ENCODE results near the gene AK5. TPM values are rescaled to one million over a fixed set of nuclear protein-coding genes. Genes with fewer than 3 reads are reported as not detected.

Gene AK5
- total RNA-seq, 2 donors from 2014 or later = 3.1 to 20.8 TPM

DNA sequence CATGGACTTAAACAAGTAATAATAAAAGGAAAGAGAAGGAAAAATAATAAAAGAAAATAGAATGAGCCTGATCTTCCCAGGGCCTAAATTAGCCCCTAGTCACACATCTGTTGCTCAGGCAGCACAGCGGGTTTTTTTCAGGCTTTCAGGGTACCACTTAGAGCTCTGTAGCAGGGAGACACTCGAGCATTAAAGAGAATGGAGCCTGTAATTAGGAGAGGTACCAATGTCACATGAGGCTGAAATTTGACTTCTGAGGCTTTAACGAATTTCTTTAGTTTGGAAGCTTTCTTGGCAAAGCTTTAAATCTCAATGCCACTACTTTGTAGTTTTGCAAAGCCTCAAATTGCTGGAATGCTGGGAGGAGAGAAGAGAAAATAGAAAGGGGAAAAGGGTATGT, 116.3 kb downstream of the AK5 start:
- H3K9me3 ChIP-seq = no peaks in the 10 kb centered on the region
- no peaks in the 10 kb centered on the region for H3K27me3 ChIP-seq (replicated peaks; ENCODE audit: insufficient read depth)
- TF ChIP-seq POLR2A (IDR thresholded peaks at IDR 0.05) (no peak), POLR2AphosphoS5 (IDR thresholded peaks at IDR 0.05) (no peak)
- TF ChIP-seq, protein P1, sequence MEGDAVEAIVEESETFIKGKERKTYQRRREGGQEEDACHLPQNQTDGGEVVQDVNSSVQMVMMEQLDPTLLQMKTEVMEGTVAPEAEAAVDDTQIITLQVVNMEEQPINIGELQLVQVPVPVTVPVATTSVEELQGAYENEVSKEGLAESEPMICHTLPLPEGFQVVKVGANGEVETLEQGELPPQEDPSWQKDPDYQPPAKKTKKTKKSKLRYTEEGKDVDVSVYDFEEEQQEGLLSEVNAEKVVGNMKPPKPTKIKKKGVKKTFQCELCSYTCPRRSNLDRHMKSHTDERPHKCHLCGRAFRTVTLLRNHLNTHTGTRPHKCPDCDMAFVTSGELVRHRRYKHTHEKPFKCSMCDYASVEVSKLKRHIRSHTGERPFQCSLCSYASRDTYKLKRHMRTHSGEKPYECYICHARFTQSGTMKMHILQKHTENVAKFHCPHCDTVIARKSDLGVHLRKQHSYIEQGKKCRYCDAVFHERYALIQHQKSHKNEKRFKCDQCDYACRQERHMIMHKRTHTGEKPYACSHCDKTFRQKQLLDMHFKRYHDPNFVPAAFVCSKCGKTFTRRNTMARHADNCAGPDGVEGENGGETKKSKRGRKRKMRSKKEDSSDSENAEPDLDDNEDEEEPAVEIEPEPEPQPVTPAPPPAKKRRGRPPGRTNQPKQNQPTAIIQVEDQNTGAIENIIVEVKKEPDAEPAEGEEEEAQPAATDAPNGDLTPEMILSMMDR (IDR thresholded peaks at IDR 0.05) = no peak
- H3K4me1 ChIP-seq (replicated peaks) = no peaks in the 10 kb centered on the region
- no peak for DNase-seq (ENCODE audit: low spot score)
- H3K36me3 ChIP-seq = no peaks in the 10 kb centered on the region
- intact Hi-C loops (cut with DNase I) = no loop called here
- no peak overlapping the region for H3K27ac ChIP-seq
- no peak overlapping the region for H3K4me3 ChIP-seq
- WGBS = 51% methylated on average over 3 of the region's 3 CpGs

DNA sequence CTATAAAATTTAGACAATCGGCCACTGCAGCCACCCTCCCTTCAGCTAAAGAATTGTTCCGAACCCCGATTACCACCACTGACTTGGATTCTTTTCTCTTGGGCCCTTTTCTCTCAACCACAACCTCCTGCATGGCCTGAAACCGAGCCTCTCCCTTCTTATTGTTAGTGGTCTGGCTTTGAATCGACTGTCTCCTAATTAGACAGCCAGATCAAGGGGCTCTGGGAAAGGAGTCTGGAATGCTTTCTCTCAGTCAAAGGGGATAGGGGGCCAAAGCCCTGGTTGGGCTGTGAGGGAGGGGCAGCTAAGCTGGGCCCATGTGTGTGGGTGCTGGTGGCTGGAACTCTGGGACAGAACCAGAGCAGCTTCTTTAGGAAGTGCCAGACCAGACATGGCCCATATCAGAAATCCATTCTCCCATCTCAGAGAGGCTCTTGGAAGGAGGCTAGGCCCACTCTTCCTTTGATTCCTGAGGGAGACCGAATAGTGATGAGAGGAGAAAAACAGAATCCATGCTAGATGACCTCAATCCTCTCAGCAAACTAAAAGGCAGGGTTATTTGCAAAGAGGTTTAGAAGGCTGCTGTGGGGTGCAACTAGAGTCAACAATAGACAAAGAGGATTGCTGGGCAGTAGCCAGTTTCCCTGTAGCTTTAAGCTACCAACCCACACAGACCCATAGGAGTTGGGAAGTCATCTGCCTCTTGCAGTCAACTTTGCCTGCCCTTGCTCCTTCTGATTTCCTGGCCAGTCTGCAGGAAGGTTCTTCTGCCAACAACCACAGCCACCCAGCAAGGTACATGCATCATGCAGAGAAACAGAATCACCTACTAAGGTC, 117.6 kb downstream of the AK5 start:
- Histone ChIP-seq H3K27ac (no peak overlapping the region), H3K4me3 (no peak overlapping the region), H3K36me3 (no peaks in the 10 kb centered on the region), H3K27me3 (replicated peaks; ENCODE audit: insufficient read depth) (no peaks in the 10 kb centered on the region), H3K9me3 (no peaks in the 10 kb centered on the region), H3K4me1 (replicated peaks) (no peaks in the 10 kb centered on the region)
- intact Hi-C loops (cut with DNase I) = no loop called here
- no peak for TF ChIP-seq POLR2AphosphoS5 (IDR thresholded peaks at IDR 0.05)
- TF ChIP-seq, protein P1 (IDR thresholded peaks at IDR 0.05) = no peak
- no peak for DNase-seq (ENCODE audit: low spot score)
- WGBS = 62% methylated on average over 6 of the region's 6 CpGs

DNA sequence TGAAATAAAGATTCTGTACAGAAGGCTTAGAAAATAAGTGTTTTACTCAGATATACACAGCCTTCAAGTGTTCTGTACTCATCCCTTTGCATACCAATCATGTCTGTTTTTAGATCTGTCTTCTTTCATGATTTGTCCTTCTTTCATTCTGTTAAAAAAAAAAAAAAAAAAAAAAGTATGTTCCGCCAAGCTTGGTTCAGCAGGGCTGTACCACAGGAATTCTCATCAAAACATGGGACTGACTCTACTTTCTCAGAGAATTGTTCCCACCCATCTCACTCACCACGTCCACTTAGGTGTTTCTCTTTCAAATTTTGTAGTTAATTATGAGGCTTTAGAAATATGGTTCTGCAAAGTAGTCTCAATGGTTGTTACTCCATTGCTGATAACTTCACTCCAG, 119.0 kb downstream of the AK5 start:
- intact Hi-C loops (cut with DNase I) = no loop called here
- WGBS = 77% methylated on average over 2 of the region's 2 CpGs
- no peak for DNase-seq (ENCODE audit: low spot score)
- Histone ChIP-seq H3K9me3 (no peaks in the 10 kb centered on the region), H3K4me3 (no peak overlapping the region), H3K27ac (no peak overlapping the region), H3K4me1 (replicated peaks) (no peaks in the 10 kb centered on the region), H3K27me3 (replicated peaks; ENCODE audit: insufficient read depth) (no peaks in the 10 kb centered on the region), H3K36me3 (no peaks in the 10 kb centered on the region)
- TF ChIP-seq POLR2A (IDR thresholded peaks at IDR 0.05) (no peak), POLR2AphosphoS5 (IDR thresholded peaks at IDR 0.05) (no peak)
- TF ChIP-seq, protein P1 (IDR thresholded peaks at IDR 0.05) = no peak

DNA sequence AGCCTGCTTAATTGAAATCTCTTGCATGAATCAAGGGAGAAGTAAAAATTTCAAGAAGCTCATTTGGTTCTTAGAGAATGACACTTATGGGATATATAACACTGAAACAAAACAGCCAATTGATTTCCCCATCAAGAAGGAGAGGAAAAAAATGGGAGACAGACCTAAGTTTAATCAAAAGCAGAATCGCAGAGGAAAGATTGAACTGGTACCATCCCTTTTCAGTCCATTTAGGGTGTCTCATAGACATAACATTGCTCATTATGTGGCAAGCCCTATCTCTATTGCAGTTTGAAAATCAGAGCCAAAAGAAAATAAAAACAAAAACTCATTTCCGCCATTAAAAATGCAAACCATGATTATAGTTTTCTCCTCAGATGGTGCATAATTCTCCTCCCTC, 119.6 kb downstream of the AK5 start:
- H3K4me3 ChIP-seq = no peak overlapping the region
- H3K27me3 ChIP-seq (replicated peaks; ENCODE audit: insufficient read depth) = no peaks in the 10 kb centered on the region
- no peak for DNase-seq (ENCODE audit: low spot score)
- no peak overlapping the region for H3K27ac ChIP-seq
- H3K9me3 ChIP-seq = no peaks in the 10 kb centered on the region
- no peak for TF ChIP-seq POLR2A (IDR thresholded peaks at IDR 0.05)
- TF ChIP-seq, protein P1 (IDR thresholded peaks at IDR 0.05) = no peak
- TF ChIP-seq POLR2AphosphoS5 (IDR thresholded peaks at IDR 0.05) = no peak
- intact Hi-C loops (cut with DNase I) = no loop called here
- no peaks in the 10 kb centered on the region for H3K36me3 ChIP-seq
- H3K4me1 ChIP-seq (replicated peaks) = no peaks in the 10 kb centered on the region
- 97% methylated on average over 2 of the region's 2 CpGs for WGBS

DNA sequence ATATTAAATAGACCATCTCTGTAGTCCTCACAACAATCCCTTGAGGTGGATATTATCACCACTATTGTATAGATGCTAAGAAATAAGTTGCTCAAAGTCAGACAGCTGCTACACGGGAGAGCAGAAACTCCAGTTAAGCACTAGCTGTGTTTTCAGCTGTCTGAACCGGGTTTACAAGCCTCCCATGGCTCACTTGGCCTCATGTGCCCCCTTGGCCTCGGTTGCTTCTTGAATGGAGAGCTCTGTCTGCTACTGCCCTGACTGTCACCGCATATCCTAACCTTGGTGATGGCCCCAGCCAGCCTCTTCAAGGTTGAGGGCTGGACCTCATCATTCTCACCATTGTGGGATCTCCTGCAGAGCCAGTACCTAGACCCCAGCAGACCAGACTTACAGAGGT, 123.4 kb downstream of the AK5 start:
- H3K27ac ChIP-seq = no peak overlapping the region
- no peak for TF ChIP-seq POLR2A (IDR thresholded peaks at IDR 0.05)
- TF ChIP-seq, protein P1 (IDR thresholded peaks at IDR 0.05) = no peak
- no peak for TF ChIP-seq POLR2AphosphoS5 (IDR thresholded peaks at IDR 0.05)
- intact Hi-C loops (cut with DNase I) = no loop called here
- H3K36me3 ChIP-seq = no peaks in the 10 kb centered on the region
- H3K27me3 ChIP-seq (replicated peaks; ENCODE audit: insufficient read depth) = no peaks in the 10 kb centered on the region
- DNase-seq (ENCODE audit: low spot score) = no peak
- no peaks in the 10 kb centered on the region for H3K9me3 ChIP-seq
- WGBS = 70% methylated on average over 4 of the region's 4 CpGs
- H3K4me1 ChIP-seq (replicated peaks) = no peaks in the 10 kb centered on the region
- no peak overlapping the region for H3K4me3 ChIP-seq

Measured in prostate gland (tissue), 2 donors.